H9 (cell line): ENCODE measurements around the gene TNPO3. TPM values are rescaled to one million over a fixed set of nuclear protein-coding genes. Genes with fewer than 3 reads are reported as not detected.

Experiments used
- DNase-seq: peaks from one replicate; pipeline ENCODE4 v3.0.0-alpha.2; 2017
- H2AFZ ChIP-seq: one replicate; pipeline ENCODE4 v1.6.1; 2013; ENCODE audit warnings: mild to moderate bottlenecking, low read length, control low read depth, moderate library complexity
- H2AK5ac ChIP-seq: 2 replicates; pipeline ENCODE4 v1.6.1; 2013; ENCODE audit warnings: low read length, control low read depth, mixed read lengths; ENCODE audit not compliant: insufficient read length
- H2BK120ac ChIP-seq: one replicate; pipeline ENCODE4 v1.6.1; 2013; ENCODE audit warnings: low read depth, mild to moderate bottlenecking, low read length, control low read depth, inconsistent platforms; ENCODE audit not compliant: poor library complexity, severe bottlenecking
- H2BK12ac ChIP-seq: 2 replicates; pipeline ENCODE4 v1.6.1; 2013; ENCODE audit warnings: low read length, control low read depth, mixed read lengths, low read depth; ENCODE audit not compliant: insufficient read length
- H2BK15ac ChIP-seq: 2 replicates; pipeline ENCODE4 v1.6.1; 2013; ENCODE audit warnings: low read depth, low read length, control low read depth
- H2BK20ac ChIP-seq: one replicate; pipeline ENCODE4 v1.6.1; 2013; ENCODE audit warnings: low read depth, mild to moderate bottlenecking, low read length, control low read depth, inconsistent platforms; ENCODE audit not compliant: poor library complexity, severe bottlenecking
- H2BK5ac ChIP-seq: 2 replicates; pipeline ENCODE4 v1.6.1; 2013; ENCODE audit warnings: low read length, control low read depth, mixed read lengths; ENCODE audit not compliant: insufficient read length
- H3K14ac ChIP-seq: 2 replicates; pipeline ENCODE4 v1.6.1; 2013; ENCODE audit warnings: low read length, control low read depth; ENCODE audit not compliant: insufficient read depth
- H3K18ac ChIP-seq: 2 replicates; pipeline ENCODE4 v1.6.1; 2013; ENCODE audit warnings: low read depth, mild to moderate bottlenecking, mixed read lengths, low read length, control low read depth; ENCODE audit not compliant: insufficient read length
- H3K23ac ChIP-seq: 2 replicates; pipeline ENCODE4 v1.6.1; 2013; ENCODE audit warnings: low read length, control low read depth, mixed read lengths, low read depth; ENCODE audit not compliant: insufficient read length
- H3K23me2 ChIP-seq: 2 replicates; pipeline ENCODE4 v1.6.1; 2013; ENCODE audit warnings: low read depth, mild to moderate bottlenecking, mixed read lengths, low read length, control low read depth; ENCODE audit not compliant: insufficient read length, poor library complexity, severe bottlenecking
- H3K27ac ChIP-seq: 2 replicates; pipeline ENCODE4 v1.5.1; 2013; ENCODE audit warnings: low read length, control low read depth, mixed read lengths, low read depth; ENCODE audit not compliant: insufficient read length
- H3K27me3 ChIP-seq: 2 replicates; pipeline ENCODE4 v1.6.1; 2013; ENCODE audit warnings: low read length, control low read depth, inconsistent platforms; ENCODE audit not compliant: insufficient read depth
- H3K4ac ChIP-seq: 2 replicates; pipeline ENCODE4 v1.6.1; 2013; ENCODE audit warnings: low read depth, mild to moderate bottlenecking, control low read depth, inconsistent platforms, low read length, moderate library complexity
- H3K4me1 ChIP-seq: 2 replicates; pipeline ENCODE4 v1.6.1; 2013; ENCODE audit warnings: low read length, control low read depth, inconsistent platforms; ENCODE audit not compliant: insufficient read depth
- H3K4me2 ChIP-seq: 2 replicates; pipeline ENCODE4 v1.6.1; 2013; ENCODE audit warnings: low read length, control low read depth, mixed read lengths; ENCODE audit not compliant: insufficient read length, insufficient read depth
- H3K56ac ChIP-seq: 2 replicates; pipeline ENCODE4 v1.6.1; 2013; ENCODE audit warnings: low read depth, mild to moderate bottlenecking, mixed read lengths, low read length, control low read depth; ENCODE audit not compliant: insufficient read length
- H3K79me1 ChIP-seq: 2 replicates; pipeline ENCODE4 v1.6.1; 2013; ENCODE audit warnings: low read depth, mild to moderate bottlenecking, moderate library complexity, low read length, control low read depth, inconsistent platforms; ENCODE audit not compliant: insufficient read depth, poor library complexity, severe bottlenecking
- H3K79me2 ChIP-seq: 2 replicates; pipeline ENCODE4 v1.6.1; 2013; ENCODE audit warnings: low read length, control low read depth, inconsistent platforms; ENCODE audit not compliant: insufficient read depth
- H3K9ac ChIP-seq: 2 replicates; pipeline ENCODE4 v1.6.1; 2013; ENCODE audit warnings: low read length, control low read depth, mixed read lengths; ENCODE audit not compliant: insufficient read length; ENCODE audit errors: extremely low read depth
- H3K9me3 ChIP-seq: one replicate; pipeline ENCODE4 v1.6.1; 2013; ENCODE audit warnings: low read depth, low read length, inconsistent platforms; ENCODE audit not compliant: control insufficient read depth
- H3T11ph ChIP-seq: one replicate; pipeline ENCODE4 v1.6.1; 2013; ENCODE audit warnings: mild to moderate bottlenecking, low read length, control low read depth, inconsistent platforms
- H4K20me1 ChIP-seq: one replicate; pipeline ENCODE4 v1.6.1; 2013; ENCODE audit not compliant: control insufficient read depth, insufficient read length, insufficient read depth
- H4K5ac ChIP-seq: 2 replicates; pipeline ENCODE4 v1.6.1; 2013; ENCODE audit warnings: low read depth, mild to moderate bottlenecking, mixed read lengths, low read length, control low read depth; ENCODE audit not compliant: insufficient read length
- H4K8ac ChIP-seq: replicated peaks from 2 replicates; pipeline ENCODE4 v1.6.1; 2013; ENCODE audit warnings: low read length, control low read depth, mixed read lengths, low read depth; ENCODE audit not compliant: insufficient read length
- H4K91ac ChIP-seq: 2 replicates; pipeline ENCODE4 v1.6.1; 2013; ENCODE audit warnings: low read depth, mild to moderate bottlenecking, moderate library complexity, mixed read lengths, low read length, control low read depth; ENCODE audit not compliant: insufficient read length
- H3K27ac Mint-ChIP-seq, 3 experiments: 2 replicates in 2 of 3; 3 replicates in 1 of 3; pipeline ENCODE4 v1.8.0; 2020 to 2021; ENCODE audit warnings: mixed read lengths in 3 of 3, mild to moderate bottlenecking in 1 of 3, moderate library complexity in 1 of 3
- H3K27me3 Mint-ChIP-seq: 2 replicates; pipeline ENCODE4 v1.8.0; 2021; ENCODE audit warnings: low read depth, mild to moderate bottlenecking, moderate library complexity, mixed read lengths
- H3K36me3 Mint-ChIP-seq, 3 experiments: 2 replicates in 2 of 3; 3 replicates in 1 of 3; pipeline ENCODE4 v1.8.0; 2020 to 2021; ENCODE audit warnings: low read depth in 3 of 3, mixed read lengths in 3 of 3; ENCODE audit not compliant: insufficient read depth in 1 of 3
- H3K4me1 Mint-ChIP-seq, 2 experiments: 2 replicates each; pipeline ENCODE4 v1.8.0; 2020; ENCODE audit warnings: mixed read lengths in 2 of 2
- H3K4me3 Mint-ChIP-seq, 2 experiments: 2 replicates in 1 of 2; 3 replicates in 1 of 2; pipeline ENCODE4 v1.8.0; 2020 to 2021; ENCODE audit warnings: mild to moderate bottlenecking in 2 of 2, mixed read lengths in 2 of 2, moderate library complexity in 1 of 2
- H3K9me3 Mint-ChIP-seq, 2 experiments: 2 replicates in 1 of 2; 3 replicates in 1 of 2; pipeline ENCODE4 v1.8.0; 2020; ENCODE audit warnings: mild to moderate bottlenecking in 2 of 2, mixed read lengths in 2 of 2, moderate library complexity in 1 of 2
- CTCF ChIP-seq: fragments of 200-600 bp; sonication (generic); conservative IDR thresholded peaks from 3 replicates; pipeline ENCODE4 v1.8.0; 2021; ENCODE audit warnings: antibody characterized with exemption, mild to moderate bottlenecking
- WGBS: extraction: QIAGEN DNeasy Blood & Tissue Kit; methylation state at CpG from one replicate; pipeline ENCODE4 v1.1.7; 2013; ENCODE audit warnings: missing lambda C conversion rate, low lambda C conversion rate, mixed read lengths; ENCODE audit not compliant: insufficient read length; ENCODE audit errors: extremely low coverage; 5-methylcytosine and 5-hydroxymethylcytosine counted together
- total RNA-seq: library from RNA; stranded (reverse); gene quantifications from 2 replicates; pipeline ENCODE4 v1.2.1, GENCODE V29; 2021

TNPO3 gene
- total RNA-seq, 1 experiment from 2014 or later, result 90.1 TPM

GRCh38 chr7:128919881-128920799, 134.8 kb downstream of the TNPO3 start:
- Histone ChIP-seq H4K20me1 (no peaks in the 10 kb centered on the region), H4K8ac (no peak overlapping the region), H3K79me2 (no peaks in the 10 kb centered on the region), H4K5ac (no peak overlapping the region), H2BK15ac (no peak overlapping the region), H3K9me3 (no peaks in the 10 kb centered on the region), H3K9ac (no peak overlapping the region), H2BK12ac (no peak overlapping the region), H3K56ac (no peak overlapping the region), H2BK5ac (no peak overlapping the region), H3K27ac (no peak overlapping the region), H2BK120ac (no peak overlapping the region), H3K4me1 (no peaks in the 10 kb centered on the region; the same call in 1 of the 2 replicates), H3K23me2 (peaks cover 13% of the 10 kb centered on the region), H3K23ac (no peak overlapping the region), H3T11ph (no peak overlapping the region), H3K27me3 (peaks cover 3% of the 10 kb centered on the region; the same call in 1 of the 2 replicates), H2AFZ (no peak overlapping the region), H3K4me2 (no peak overlapping the region), H3K14ac (no peak overlapping the region), H3K18ac (no peak overlapping the region), H3K4ac (no peak overlapping the region), H3K79me1 (no peaks in the 10 kb centered on the region), H2AK5ac (no peak overlapping the region), H2BK20ac (no peak overlapping the region), H4K91ac (no peak overlapping the region)
- peaks cover 15% of the 10 kb centered on the region for H3K27me3 Mint-ChIP-seq
- no peak overlapping the region for H3K4me3 Mint-ChIP-seq
- H3K9me3 Mint-ChIP-seq, result no peaks in the 10 kb centered on the region; a peak in 1 of 5 replicates
- TF ChIP-seq CTCF, result no peak; the same call in 2 of the 3 replicates
- DNase-seq, result peak; percentile 56
- no peak overlapping the region for H3K27ac Mint-ChIP-seq
- no CpG with 5 or more reads among the region's 14 CpGs for WGBS
- no peaks in the 10 kb centered on the region for H3K36me3 Mint-ChIP-seq
- H3K4me1 Mint-ChIP-seq, result peaks cover 18 to 38% of the 10 kb centered on the region in 2 experiments
